ENCODE results near the gene PSD4.

The PSD4 gene

GRCh38 chr2:113169586-113169985, 4.2 kb upstream of the PSD4 start:
- DNase-seq: no peak

GRCh38 chr2:113171334-113172075, 2.3 kb upstream of the PSD4 start:
- DNase-seq: no peak

- DNase-seq: no peak
Observed at GRCh38 chr2:113172721-113173541, 840 bp upstream of the PSD4 start.

- DNase-seq: peak; percentile 36
Observed at GRCh38 chr2:113174376-113174750, 592 bp downstream of the PSD4 start.

GRCh38 chr2:113175042-113175628, 1.4 kb downstream of the PSD4 start:
- DNase-seq: peak; percentile 90

GRCh38 chr2:113175736-113176695, 2.2 kb downstream of the PSD4 start:
- DNase-seq: peak; percentile 61

GRCh38 chr2:113176696-113177355, 3.1 kb downstream of the PSD4 start:
- no peak for DNase-seq

- DNase-seq: no peak
Observed at GRCh38 chr2:113178069-113178746, 4.4 kb downstream of the PSD4 start.

GRCh38 chr2:113178891-113179290, 5.1 kb downstream of the PSD4 start:
- DNase-seq: peak; percentile 55

GRCh38 chr2:113179446-113180045, 5.8 kb downstream of the PSD4 start:
- DNase-seq: no peak

- peak; percentile 28 for DNase-seq
Observed at GRCh38 chr2:113180131-113180946, 6.6 kb downstream of the PSD4 start.

- DNase-seq: peak; percentile 27
Observed at GRCh38 chr2:113181258-113182051, 7.7 kb downstream of the PSD4 start.

GRCh38 chr2:113182471-113183260, 8.9 kb downstream of the PSD4 start:
- DNase-seq: no peak

GRCh38 chr2:113183264-113183663, 9.5 kb downstream of the PSD4 start:
- no peak for DNase-seq

- DNase-seq: no peak
Observed at GRCh38 chr2:113183703-113184102, 9.9 kb downstream of the PSD4 start.

- no peak for DNase-seq
Observed at GRCh38 chr2:113184531-113185230, 10.9 kb downstream of the PSD4 start.

- no peak for DNase-seq
Observed at GRCh38 chr2:113185664-113186432, 12.1 kb downstream of the PSD4 start.

Measured in activated CD4-positive, alpha-beta T cell treated with anti-CD3 and anti-CD28 coated beads, Interleukin-2, Interleukin-6, amounts not matched to agents 100 ng/mL and 50 ng/mL, durations not matched to agents 16 hours and 8 hours (primary cell).